C4-2B (cell line): ENCODE measurements around the gene ACTR6.
"Not testable (repeated sequence)": the region's sequence is repeated elsewhere in the genome, so short reads cannot be mapped to it uniquely, and the experiment has no call there.

Experiments used
- H3K27ac ChIP-seq: fragments of 450-650 bp; 2 replicates; pipeline ENCODE4 v1.5.1; 2017
- ZFX ChIP-seq: fragments of 450-650 bp; IDR thresholded peaks from 2 replicates; pipeline ENCODE4 v1.6.1; 2017
- TF ChIP-seq, protein P1 (sequence below): fragments of 450-650 bp; conservative IDR thresholded peaks from 2 replicates; pipeline ENCODE4 v1.5.1; 2017; ENCODE audit warnings: mild to moderate bottlenecking

Gene ACTR6

DNA sequence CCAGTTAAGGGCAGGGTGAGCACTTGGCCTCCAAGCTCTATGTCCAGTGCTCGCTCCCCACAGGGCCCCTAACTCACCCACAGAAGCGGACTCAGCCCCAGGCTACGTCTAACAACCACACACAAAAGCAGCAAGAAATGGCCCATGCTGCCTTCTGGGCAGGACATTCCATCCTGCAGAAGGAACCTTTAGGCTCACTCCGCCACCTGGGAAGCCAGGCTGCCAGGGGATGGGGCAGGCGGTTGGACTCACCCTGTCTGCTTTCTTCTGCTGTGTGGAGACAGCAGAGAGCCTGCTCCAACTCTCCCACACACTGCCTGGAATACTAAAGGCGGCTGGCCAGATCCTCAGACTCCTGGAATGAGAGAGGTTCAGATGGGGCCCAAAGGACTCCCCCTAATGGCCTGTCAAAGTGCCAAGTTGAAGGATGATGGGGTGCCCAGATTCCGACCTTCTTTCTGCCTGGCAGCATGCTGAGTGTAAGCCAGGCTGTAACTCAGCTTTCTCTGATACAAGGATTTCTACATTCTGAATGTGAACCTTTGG lies 30.2 kb upstream of the ACTR6 start:
- H3K27ac ChIP-seq: no peak overlapping the region
- TF ChIP-seq ZFX: no peak
- TF ChIP-seq, protein P1, sequence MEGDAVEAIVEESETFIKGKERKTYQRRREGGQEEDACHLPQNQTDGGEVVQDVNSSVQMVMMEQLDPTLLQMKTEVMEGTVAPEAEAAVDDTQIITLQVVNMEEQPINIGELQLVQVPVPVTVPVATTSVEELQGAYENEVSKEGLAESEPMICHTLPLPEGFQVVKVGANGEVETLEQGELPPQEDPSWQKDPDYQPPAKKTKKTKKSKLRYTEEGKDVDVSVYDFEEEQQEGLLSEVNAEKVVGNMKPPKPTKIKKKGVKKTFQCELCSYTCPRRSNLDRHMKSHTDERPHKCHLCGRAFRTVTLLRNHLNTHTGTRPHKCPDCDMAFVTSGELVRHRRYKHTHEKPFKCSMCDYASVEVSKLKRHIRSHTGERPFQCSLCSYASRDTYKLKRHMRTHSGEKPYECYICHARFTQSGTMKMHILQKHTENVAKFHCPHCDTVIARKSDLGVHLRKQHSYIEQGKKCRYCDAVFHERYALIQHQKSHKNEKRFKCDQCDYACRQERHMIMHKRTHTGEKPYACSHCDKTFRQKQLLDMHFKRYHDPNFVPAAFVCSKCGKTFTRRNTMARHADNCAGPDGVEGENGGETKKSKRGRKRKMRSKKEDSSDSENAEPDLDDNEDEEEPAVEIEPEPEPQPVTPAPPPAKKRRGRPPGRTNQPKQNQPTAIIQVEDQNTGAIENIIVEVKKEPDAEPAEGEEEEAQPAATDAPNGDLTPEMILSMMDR: no peak

DNA sequence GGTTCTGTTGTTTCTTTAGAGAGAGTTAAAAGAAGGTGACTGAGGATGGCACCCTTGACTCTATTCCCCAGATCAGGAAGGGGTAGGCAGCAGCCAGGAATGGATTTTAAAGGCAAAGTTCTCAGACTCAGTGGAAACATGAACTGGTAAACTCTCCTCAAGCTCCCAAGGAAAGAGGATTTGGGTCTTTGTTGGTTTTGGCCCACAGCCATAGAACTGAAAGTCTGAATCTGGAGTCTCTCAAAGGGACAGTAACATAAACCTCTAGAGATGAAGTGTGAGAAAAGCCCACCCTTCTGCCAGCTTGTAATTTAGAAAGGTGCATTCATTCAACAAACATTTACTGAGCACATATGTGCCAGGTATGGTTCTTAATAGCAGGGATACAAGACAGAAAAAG lies 29.4 kb upstream of the ACTR6 start:
- TF ChIP-seq ZFX: no peak
- TF ChIP-seq, protein P1: no peak
- no peak overlapping the region for H3K27ac ChIP-seq

DNA sequence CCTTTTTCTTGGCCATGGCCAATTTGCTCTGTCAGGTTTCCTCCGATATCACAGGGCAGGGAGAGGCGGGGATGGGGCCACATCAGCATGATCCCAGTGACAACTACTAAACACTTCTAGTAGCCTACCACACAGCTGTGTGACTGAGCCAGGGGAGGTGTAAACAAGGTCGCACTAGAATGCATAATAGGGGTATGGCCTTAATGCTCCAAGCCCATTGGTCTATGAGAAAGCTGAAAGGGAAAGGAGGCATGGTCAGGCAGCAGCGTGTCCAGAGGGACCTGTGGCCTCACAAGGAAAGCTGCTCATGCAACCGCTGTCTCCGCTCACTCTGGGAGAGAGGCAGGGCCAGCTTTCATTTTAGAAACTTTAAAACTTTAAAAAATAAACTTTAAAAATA lies 27.5 kb upstream of the ACTR6 start:
- no peak for TF ChIP-seq ZFX
- TF ChIP-seq, protein P1: no peak
- H3K27ac ChIP-seq: no peak overlapping the region

- no peak overlapping the region for H3K27ac ChIP-seq
- TF ChIP-seq ZFX: no peak
- TF ChIP-seq, protein P1: no peak
Observed at GRCh38 chr12:100174495-100174894, 26.1 kb upstream of the ACTR6 start.

- not testable (repeated sequence) for H3K27ac ChIP-seq
Observed at GRCh38 chr12:100176493-100176892, 24.1 kb upstream of the ACTR6 start.

DNA sequence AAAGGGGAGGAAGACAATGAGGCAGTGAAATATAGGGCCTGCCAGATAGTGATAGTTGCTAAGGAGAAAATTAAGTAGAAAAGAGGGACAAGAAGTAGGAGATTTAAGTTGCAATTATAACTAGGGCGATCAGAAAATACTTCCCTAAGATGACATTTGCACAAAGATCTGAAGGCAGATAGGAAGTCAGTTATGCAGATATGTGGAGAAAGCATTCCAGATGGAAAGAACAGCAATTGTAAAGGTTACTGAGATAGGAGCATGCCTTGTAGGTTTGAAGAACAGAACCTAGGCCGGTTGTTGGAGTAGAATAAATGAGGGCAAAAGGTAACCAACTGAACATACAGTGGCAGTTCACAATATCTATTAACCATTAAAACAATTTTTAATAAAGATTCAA lies 21.4 kb upstream of the ACTR6 start:
- H3K27ac ChIP-seq: no peak overlapping the region
- TF ChIP-seq, protein P1: no peak
- TF ChIP-seq ZFX: no peak

- no peak overlapping the region for H3K27ac ChIP-seq
- TF ChIP-seq, protein P1: no peak
- TF ChIP-seq ZFX: no peak
Observed at GRCh38 chr12:100184549-100185145, 16.0 kb upstream of the ACTR6 start.

GRCh38 chr12:100185361-100185894 lies 15.2 kb upstream of the ACTR6 start:
- H3K27ac ChIP-seq: no peak overlapping the region
- no peak for TF ChIP-seq ZFX
- TF ChIP-seq, protein P1: no peak
